Thoracic aorta (tissue), 2 donors: Measurements from ENCODE around the gene KCNQ2. TPM values are rescaled to one million over a fixed set of nuclear protein-coding genes. Genes with fewer than 3 reads are reported as not detected.

Source experiments
- ATAC-seq: fragments of 150-250 bp; one replicate; pipeline ENCODE4 v1.8.0; 2017; ENCODE audit warnings: low read depth; ENCODE audit not compliant: insufficient number of reproducible peaks, low FRiP score
- DNase-seq: peaks from one replicate; pipeline ENCODE4 v3.0.0-alpha.2; 2020; ENCODE audit warnings: low spot score
- H3K27ac ChIP-seq, 2 donors: fragments of 200-600 bp; sonication (generic); 1 replicate in 1 of 2; 2 replicates in 1 of 2; pipeline ENCODE4 v1.5.1; 2016; ENCODE audit warnings: mild to moderate bottlenecking in 2 of 2, moderate library complexity in 2 of 2
- H3K27me3 ChIP-seq: fragments of 200-600 bp; sonication (generic); replicated peaks from 2 replicates; pipeline ENCODE4 v1.6.0; 2016; ENCODE audit warnings: mild to moderate bottlenecking; ENCODE audit not compliant: insufficient read depth
- H3K36me3 ChIP-seq: fragments of 200-600 bp; sonication (generic); one replicate; pipeline ENCODE4 v1.5.1; 2016
- H3K4me1 ChIP-seq, 2 donors: fragments of 200-600 bp; sonication (generic); 1 replicate in 1 of 2; 2 replicates in 1 of 2; pipeline versions ENCODE4 v1.5.1 to v1.6.0; 2016; ENCODE audit warnings: low read depth in 2 of 2, mild to moderate bottlenecking in 1 of 2; ENCODE audit not compliant: control insufficient read depth in 1 of 2
- H3K4me3 ChIP-seq: fragments of 200-600 bp; sonication (generic); 2 replicates; pipeline ENCODE4 v1.5.1; 2016; ENCODE audit warnings: mild to moderate bottlenecking
- H3K9me3 ChIP-seq: fragments of 200-600 bp; sonication (generic); 2 replicates; pipeline ENCODE4 v1.5.1; 2016
- CTCF ChIP-seq: fragments of 200-600 bp; sonication (generic); IDR thresholded peaks from one replicate; pipeline ENCODE4 v1.5.1; 2019; ENCODE audit warnings: antibody characterized with exemption
- total RNA-seq, 2 donors: library from RNA; depleted of rRNA; stranded (reverse); fragments of >200 nt; gene quantifications; one replicate each; pipeline versions ENCODE4 v1.1.0 to v1.2.3, GENCODE V29; 2016

The KCNQ2 gene
- total RNA-seq, 2 donors from 2014 or later, result not detected

DNA sequence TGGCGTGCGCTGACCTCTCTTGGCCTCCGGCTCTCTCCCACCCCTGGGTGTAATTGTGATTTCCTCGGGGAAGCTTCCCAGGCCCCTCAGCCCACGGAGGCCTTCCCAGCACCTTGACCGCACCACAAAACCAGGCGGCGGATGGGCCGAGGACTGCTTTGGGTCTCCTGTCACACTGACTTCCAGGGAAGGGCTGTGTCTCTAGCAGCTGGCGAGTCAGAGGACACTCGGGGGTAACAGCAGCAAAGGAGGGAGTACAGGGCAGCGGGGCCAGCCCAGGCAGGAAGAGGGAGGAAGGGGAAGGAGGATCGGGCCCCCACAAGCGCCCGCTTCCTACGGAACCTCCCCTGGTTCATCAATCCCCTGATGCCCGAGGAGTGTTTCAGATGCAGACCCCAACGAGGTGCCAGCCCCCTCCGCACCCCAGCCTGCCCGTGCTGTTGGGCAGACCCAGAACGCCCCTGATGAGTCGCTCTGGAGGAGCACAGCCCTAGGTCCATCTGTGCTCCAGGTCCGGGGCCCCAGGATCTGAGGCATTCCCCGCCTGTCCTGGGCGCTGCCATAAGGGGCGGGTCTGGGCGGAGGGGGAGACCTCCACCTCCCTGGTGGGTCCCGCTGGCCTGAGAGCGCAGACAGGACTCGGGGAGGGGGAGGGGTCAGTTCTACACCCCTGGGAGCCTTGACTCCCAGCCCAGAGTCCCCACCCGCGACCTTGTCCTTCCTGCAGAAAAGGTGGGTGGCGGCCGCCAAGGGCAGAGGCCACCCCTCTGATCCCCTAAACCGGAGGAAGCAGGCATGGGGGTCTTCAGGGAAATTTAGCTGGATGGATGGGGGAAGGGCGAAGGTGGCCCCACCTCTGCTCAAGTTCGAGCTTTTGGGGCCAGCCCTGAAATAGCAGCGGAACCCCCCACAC lies 112.3 kb downstream of the KCNQ2 start:
- ATAC-seq, result no peak
- Histone ChIP-seq H3K36me3 (no peaks in the 10 kb centered on the region), H3K9me3 (no peaks in the 10 kb centered on the region), H3K27ac (no peak overlapping the region), H3K4me3 (no peak overlapping the region), H3K27me3 (no peaks in the 10 kb centered on the region), H3K4me1 (no peaks in the 10 kb centered on the region)
- no peak for DNase-seq
- TF ChIP-seq CTCF, result no peak

DNA sequence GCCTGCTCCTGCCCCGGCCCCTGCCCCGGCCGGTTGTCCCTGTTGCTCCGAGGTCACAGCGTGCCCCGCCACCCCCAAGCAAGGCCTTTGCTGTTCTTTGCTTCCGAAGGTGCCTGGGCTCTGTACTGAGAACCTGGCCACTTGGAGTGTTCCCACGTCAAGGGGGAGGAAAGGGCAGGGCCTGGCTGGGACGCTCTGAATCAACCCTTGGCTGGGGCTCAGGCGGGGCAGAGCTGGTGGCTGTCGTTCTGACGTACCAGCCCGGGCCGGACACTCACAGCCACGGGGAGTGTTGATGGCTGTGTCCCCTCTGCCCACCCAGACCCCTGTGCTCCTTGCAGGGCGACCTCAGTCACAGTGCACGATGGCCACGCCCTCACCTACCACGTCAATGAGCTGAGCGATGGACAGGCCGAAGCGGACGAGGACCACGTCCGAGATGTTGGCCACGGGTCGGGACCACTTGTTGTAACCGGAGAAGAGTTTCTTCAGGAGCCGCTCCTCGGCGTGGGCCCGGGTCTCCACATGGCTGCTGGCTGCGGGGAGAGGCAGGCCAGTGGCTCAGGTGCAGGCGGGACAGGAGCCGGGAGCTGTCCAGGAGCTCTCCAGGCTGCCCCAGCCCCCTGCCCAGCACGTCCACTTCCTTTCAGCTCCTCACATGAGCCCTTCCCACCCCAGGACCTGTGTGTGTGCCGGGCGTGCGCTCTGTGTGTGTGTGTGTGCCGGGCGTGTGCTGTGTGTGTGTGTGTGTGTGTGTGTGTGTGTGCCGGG lies 113.1 kb downstream of the KCNQ2 start:
- no peak for TF ChIP-seq CTCF
- H3K36me3 ChIP-seq, result no peaks in the 10 kb centered on the region
- no peak overlapping the region for H3K27ac ChIP-seq
- H3K9me3 ChIP-seq, result no peaks in the 10 kb centered on the region
- no peak overlapping the region for H3K4me3 ChIP-seq
- DNase-seq, result no peak
- no peaks in the 10 kb centered on the region for H3K27me3 ChIP-seq
- no peaks in the 10 kb centered on the region for H3K4me1 ChIP-seq
- ATAC-seq, result no peak

GRCh38 chr20:63357921-63358905 lies 114.2 kb downstream of the KCNQ2 start:
- Histone ChIP-seq H3K9me3 (no peaks in the 10 kb centered on the region), H3K4me1 (no peaks in the 10 kb centered on the region), H3K27ac (no peak overlapping the region), H3K4me3 (no peak overlapping the region), H3K36me3 (no peaks in the 10 kb centered on the region), H3K27me3 (no peaks in the 10 kb centered on the region)
- DNase-seq (no peak), ATAC-seq (no peak)
- no peak for TF ChIP-seq CTCF

DNA sequence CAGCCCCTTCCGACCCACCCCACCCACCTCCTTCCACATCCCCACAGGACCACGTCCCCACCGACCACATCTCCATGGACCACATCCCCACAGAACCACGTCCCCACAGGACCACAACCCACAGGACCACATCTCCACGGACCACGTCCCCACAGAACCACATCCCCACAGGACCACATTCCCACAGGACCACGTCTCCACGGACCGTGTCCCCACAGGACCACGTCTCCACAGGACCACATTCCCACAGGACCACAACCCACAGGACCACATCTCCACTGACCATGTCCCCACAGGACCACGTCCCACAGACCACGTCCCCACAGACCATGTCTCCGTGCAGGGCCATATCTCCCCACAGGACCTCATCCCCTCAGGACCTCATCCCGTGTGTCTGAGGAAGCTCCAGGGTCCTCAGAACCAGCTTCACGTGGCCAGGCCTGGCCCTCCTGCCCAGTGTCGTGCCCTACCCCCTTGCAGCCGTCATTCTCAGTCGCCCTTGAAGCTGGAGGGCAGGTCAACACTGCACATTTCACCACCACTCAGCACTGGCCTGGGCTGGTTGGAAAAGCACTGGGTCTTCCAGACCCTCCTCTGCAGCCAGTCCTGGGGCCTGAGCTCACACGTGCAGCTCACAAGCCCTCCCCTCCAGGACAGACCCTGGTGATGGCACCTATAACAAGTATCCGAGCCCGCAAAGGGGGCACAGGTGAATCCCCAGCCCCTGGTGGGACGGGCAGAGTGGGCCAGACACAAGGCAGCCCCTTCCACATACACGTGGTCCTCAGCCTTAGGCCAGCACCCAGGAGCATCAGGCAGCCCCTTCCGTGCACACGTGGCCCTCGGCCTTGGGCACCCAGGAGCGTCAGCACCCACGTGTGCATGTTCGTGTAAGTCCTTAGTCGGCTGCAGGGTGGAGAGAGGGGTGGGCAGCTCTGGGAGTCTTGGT lies 115.2 kb downstream of the KCNQ2 start:
- Histone ChIP-seq H3K27me3 (no peaks in the 10 kb centered on the region), H3K9me3 (no peaks in the 10 kb centered on the region), H3K4me1 (no peaks in the 10 kb centered on the region), H3K4me3 (no peak overlapping the region), H3K27ac (no peak overlapping the region), H3K36me3 (no peaks in the 10 kb centered on the region)
- ATAC-seq (no peak), DNase-seq (no peak)
- no peak for TF ChIP-seq CTCF
